Breast epithelium (tissue), 4 donors: ENCODE data around the gene DUSP16. TPM values are rescaled to one million over a fixed set of nuclear protein-coding genes. Genes with fewer than 3 reads are reported as not detected.

Source experiments
- DNase-seq, 2 donors: peaks; one replicate each; pipeline ENCODE4 v3.0.0-alpha.2; 2019; ENCODE audit warnings: low spot score in 2 of 2
- H3K27ac ChIP-seq, 2 donors: fragments of 200-600 bp; sonication (generic) in 1 of 2; one replicate each; pipeline ENCODE4 v1.5.1; 2016 to 2019; ENCODE audit warnings: mild to moderate bottlenecking in 1 of 2
- H3K27me3 ChIP-seq, 2 donors: fragments of 200-600 bp; sonication (generic) in 1 of 2; one replicate each; pipeline versions ENCODE4 v1.5.1 to v1.6.0; 2017 to 2019; ENCODE audit warnings: control low read depth in 1 of 2, mild to moderate bottlenecking in 1 of 2
- H3K36me3 ChIP-seq: fragments of 200-600 bp; one replicate; pipeline ENCODE4 v1.5.1; 2019
- H3K4me1 ChIP-seq, 2 donors: fragments of 200-600 bp; sonication (generic); one replicate each; pipeline ENCODE4 v1.5.1; 2016 to 2019; ENCODE audit warnings: control low read depth in 1 of 2
- H3K4me3 ChIP-seq, 3 donors: fragments of 200-600 bp; sonication (generic); 1 replicate in 2 of 3; 2 replicates in 1 of 3; pipeline ENCODE4 v1.5.1; 2016 to 2019; ENCODE audit warnings: mild to moderate bottlenecking in 3 of 3, moderate library complexity in 2 of 3
- H3K9me3 ChIP-seq, 2 donors: fragments of 200-600 bp; sonication (generic) in 1 of 2; one replicate each; pipeline ENCODE4 v1.5.1; 2016 to 2019; ENCODE audit warnings: control low read depth in 1 of 2
- POLR2A ChIP-seq: fragments of 450-650 bp; IDR thresholded peaks from one replicate; pipeline ENCODE4 v1.6.1; 2016; ENCODE audit warnings: antibody characterized with exemption, mild to moderate bottlenecking, moderate library complexity
- POLR2AphosphoS5 ChIP-seq, 3 donors: sonication (generic); formaldehyde crosslinking; IDR thresholded peaks; one replicate each; pipeline ENCODE4 v1.6.1; 2017; ENCODE audit warnings: antibody characterized with exemption in 3 of 3
- intact Hi-C: fragments of 100-400 bp; cut with DNase I; formaldehyde crosslinking; loops from one replicate; pipeline ENCODE4 v1.15.1; 2023; ENCODE audit warnings: low total_unique reads
- total RNA-seq, 3 donors: library from RNA; depleted of rRNA; stranded (reverse); fragments of >200 nt; gene quantifications; one replicate each; pipeline ENCODE4 v1.1.0, GENCODE V29; 2016
- TF ChIP-seq, protein P1 (sequence below), 3 donors: fragments of 450-650 bp; IDR thresholded peaks; one replicate each; pipeline ENCODE4 v1.5.1; 2016 to 2017; ENCODE audit warnings: antibody characterized with exemption in 3 of 3, mild to moderate bottlenecking in 3 of 3, moderate library complexity in 3 of 3

Gene DUSP16
- total RNA-seq, 3 donors from 2014 or later, result 10.9 to 63.3 (median 61.0) TPM

DNA sequence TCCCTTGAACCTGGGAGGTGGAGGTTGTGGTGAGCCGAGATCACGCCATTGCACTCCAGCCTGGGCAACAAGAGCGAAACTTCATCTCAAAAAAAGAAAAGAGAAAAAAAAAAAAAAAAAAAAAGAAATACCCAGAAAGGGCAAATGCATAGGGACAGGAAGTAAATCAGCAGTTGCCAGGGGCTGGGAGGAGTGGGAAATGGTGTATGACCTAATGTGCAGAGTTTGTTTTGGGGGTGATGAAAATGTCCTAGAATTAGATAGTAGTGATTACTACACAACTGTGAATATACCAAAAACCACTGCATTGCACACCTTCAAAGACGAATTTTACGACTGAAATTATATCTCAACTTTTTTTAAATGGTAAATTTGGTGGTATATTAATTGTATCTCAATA, 20.4 kb downstream of the DUSP16 start:
- no peak for TF ChIP-seq POLR2A
- TF ChIP-seq POLR2AphosphoS5 (IDR thresholded peaks at IDR 0.05), result no peak
- TF ChIP-seq, protein P1, sequence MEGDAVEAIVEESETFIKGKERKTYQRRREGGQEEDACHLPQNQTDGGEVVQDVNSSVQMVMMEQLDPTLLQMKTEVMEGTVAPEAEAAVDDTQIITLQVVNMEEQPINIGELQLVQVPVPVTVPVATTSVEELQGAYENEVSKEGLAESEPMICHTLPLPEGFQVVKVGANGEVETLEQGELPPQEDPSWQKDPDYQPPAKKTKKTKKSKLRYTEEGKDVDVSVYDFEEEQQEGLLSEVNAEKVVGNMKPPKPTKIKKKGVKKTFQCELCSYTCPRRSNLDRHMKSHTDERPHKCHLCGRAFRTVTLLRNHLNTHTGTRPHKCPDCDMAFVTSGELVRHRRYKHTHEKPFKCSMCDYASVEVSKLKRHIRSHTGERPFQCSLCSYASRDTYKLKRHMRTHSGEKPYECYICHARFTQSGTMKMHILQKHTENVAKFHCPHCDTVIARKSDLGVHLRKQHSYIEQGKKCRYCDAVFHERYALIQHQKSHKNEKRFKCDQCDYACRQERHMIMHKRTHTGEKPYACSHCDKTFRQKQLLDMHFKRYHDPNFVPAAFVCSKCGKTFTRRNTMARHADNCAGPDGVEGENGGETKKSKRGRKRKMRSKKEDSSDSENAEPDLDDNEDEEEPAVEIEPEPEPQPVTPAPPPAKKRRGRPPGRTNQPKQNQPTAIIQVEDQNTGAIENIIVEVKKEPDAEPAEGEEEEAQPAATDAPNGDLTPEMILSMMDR (IDR thresholded peaks at IDR 0.05), result no peak
- H3K4me3 ChIP-seq, result no peak overlapping the region
- H3K27ac ChIP-seq, result no peak overlapping the region
- no peaks in the 10 kb centered on the region for H3K4me1 ChIP-seq
- H3K27me3 ChIP-seq, result no peaks in the 10 kb centered on the region
- H3K9me3 ChIP-seq, result no peaks in the 10 kb centered on the region
- intact Hi-C loops, result no loop called here
- DNase-seq, result no peak
- no peaks in the 10 kb centered on the region for H3K36me3 ChIP-seq

- no peaks in the 10 kb centered on the region for H3K36me3 ChIP-seq
- H3K9me3 ChIP-seq, result no peaks in the 10 kb centered on the region
- no peaks in the 10 kb centered on the region for H3K27me3 ChIP-seq
- H3K4me3 ChIP-seq, result no peak overlapping the region
- TF ChIP-seq, protein P1 (IDR thresholded peaks at IDR 0.05), result no peak
- TF ChIP-seq POLR2A (no peak), POLR2AphosphoS5 (IDR thresholded peaks at IDR 0.05) (no peak)
- DNase-seq, result no peak
- no peaks in the 10 kb centered on the region for H3K4me1 ChIP-seq
- H3K27ac ChIP-seq, result no peak overlapping the region
- intact Hi-C loops, result no loop called here
Measured at GRCh38 chr12:12541782-12542181, 20.9 kb downstream of the DUSP16 start.

- DNase-seq, result no peak
- H3K9me3 ChIP-seq, result no peaks in the 10 kb centered on the region
- intact Hi-C loops, result no loop called here
- no peaks in the 10 kb centered on the region for H3K36me3 ChIP-seq
- H3K27ac ChIP-seq, result no peak overlapping the region
- no peaks in the 10 kb centered on the region for H3K4me1 ChIP-seq
- TF ChIP-seq, protein P1 (IDR thresholded peaks at IDR 0.05), result no peak
- TF ChIP-seq POLR2A, result no peak
- no peak for TF ChIP-seq POLR2AphosphoS5 (IDR thresholded peaks at IDR 0.05)
- H3K4me3 ChIP-seq, result no peak overlapping the region
- no peaks in the 10 kb centered on the region for H3K27me3 ChIP-seq
Measured at GRCh38 chr12:12540261-12541013, 22.2 kb downstream of the DUSP16 start.

DNA sequence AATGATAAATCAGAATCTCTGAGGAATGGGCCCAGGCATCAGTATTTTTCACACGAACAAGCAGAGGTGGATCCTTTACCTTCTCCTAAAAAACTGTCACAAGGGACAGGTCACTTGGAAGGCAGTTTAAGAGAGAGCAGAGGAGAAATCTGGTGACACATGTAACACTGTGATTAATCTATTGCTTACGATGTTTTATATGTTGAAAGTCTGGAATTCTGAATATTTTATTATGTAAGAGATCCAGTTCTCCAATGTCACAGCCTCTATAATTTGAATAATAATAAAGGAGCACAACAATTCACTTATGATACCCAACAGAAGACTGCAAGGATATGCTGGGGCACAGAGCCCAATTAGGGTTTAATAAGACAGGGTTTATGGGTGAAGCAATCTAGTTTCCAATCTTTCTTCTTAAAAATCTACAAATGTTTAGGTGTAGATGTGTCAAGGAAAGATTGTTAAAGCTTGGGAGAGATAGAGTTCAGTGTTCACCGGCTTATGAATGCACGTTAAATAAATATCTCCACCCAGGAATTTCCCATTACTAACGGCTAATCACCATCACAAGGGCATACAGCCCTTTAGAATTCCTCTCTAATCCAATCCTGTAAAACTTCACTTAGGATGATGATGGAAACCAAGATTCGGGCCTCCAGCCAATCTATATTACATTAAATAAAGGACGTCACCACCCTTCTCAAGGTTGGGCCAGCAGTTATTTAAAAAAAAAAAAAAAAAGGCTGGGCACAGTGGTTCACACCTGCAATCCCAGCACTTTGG, 23.4 kb downstream of the DUSP16 start:
- DNase-seq, result no peak
- H3K27ac ChIP-seq, result peak overlapping the region in 1 of 2 donors; percentile 52
- TF ChIP-seq POLR2A, result no peak
- no peak for TF ChIP-seq POLR2AphosphoS5 (IDR thresholded peaks at IDR 0.05)
- TF ChIP-seq, protein P1 (IDR thresholded peaks at IDR 0.05), result no peak
- H3K4me1 ChIP-seq, result no peaks in the 10 kb centered on the region
- intact Hi-C loops, result no loop called here
- H3K36me3 ChIP-seq, result no peaks in the 10 kb centered on the region
- H3K9me3 ChIP-seq, result no peaks in the 10 kb centered on the region
- no peaks in the 10 kb centered on the region for H3K27me3 ChIP-seq
- no peak overlapping the region for H3K4me3 ChIP-seq

DNA sequence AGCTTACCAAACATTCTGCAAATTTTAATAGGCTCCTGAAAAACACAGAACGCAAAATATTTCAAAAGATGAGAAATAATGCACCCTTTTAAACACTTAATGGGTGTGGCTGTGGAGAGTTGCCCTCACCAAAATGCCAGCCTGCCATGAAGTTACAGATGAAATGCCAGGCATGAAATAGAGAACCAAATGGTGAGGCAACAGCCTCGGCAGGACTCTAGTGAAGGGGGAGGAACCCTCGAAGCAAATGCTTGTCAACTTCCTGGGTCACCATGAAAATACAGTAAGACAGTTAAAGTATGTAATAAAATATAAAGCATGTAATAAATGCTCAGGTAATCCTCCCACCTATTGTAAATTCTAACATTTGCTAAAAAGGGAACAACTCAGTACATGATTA, 24.1 kb downstream of the DUSP16 start:
- TF ChIP-seq, protein P1 (IDR thresholded peaks at IDR 0.05), result no peak
- no peak for TF ChIP-seq POLR2AphosphoS5 (IDR thresholded peaks at IDR 0.05)
- TF ChIP-seq POLR2A, result no peak
- intact Hi-C loops, result no loop called here
- no peaks in the 10 kb centered on the region for H3K27me3 ChIP-seq
- no peaks in the 10 kb centered on the region for H3K36me3 ChIP-seq
- no peaks in the 10 kb centered on the region for H3K4me1 ChIP-seq
- no peaks in the 10 kb centered on the region for H3K9me3 ChIP-seq
- no peak for DNase-seq
- H3K27ac ChIP-seq, result peak overlapping the region in 1 of 2 donors; percentile 52
- no peak overlapping the region for H3K4me3 ChIP-seq
